NCI-H345 treated with DMSO at 0.1 percent for 48 hours (cell line): ENCODE data around the gene MND1.

Source experiments
- DNase-seq: peaks from one replicate; lab custom pipeline; 2025; ENCODE audit not compliant: unreplicated experiment; lab: John Stamatoyannopoulos, UW

MND1 gene

GRCh38 chr4:153346031-153346430 lies 1.5 kb downstream of the MND1 start:
- DNase-seq = no peak

GRCh38 chr4:153346563-153346962 lies 2.1 kb downstream of the MND1 start:
- DNase-seq = no peak

GRCh38 chr4:153347117-153347516 lies 2.6 kb downstream of the MND1 start:
- no peak for DNase-seq

GRCh38 chr4:153348006-153348405 lies 3.5 kb downstream of the MND1 start:
- DNase-seq = no peak

GRCh38 chr4:153349206-153349805 lies 4.8 kb downstream of the MND1 start:
- DNase-seq = no peak

GRCh38 chr4:153362184-153362583 lies 17.7 kb downstream of the MND1 start:
- DNase-seq = no peak

- DNase-seq = no peak
Observed at GRCh38 chr4:153364061-153364460, 19.6 kb downstream of the MND1 start.

- DNase-seq = no peak
Observed at GRCh38 chr4:153365003-153365402, 20.5 kb downstream of the MND1 start.

- no peak for DNase-seq
Observed at GRCh38 chr4:153366486-153366885, 22.0 kb downstream of the MND1 start.

GRCh38 chr4:153367092-153367491 lies 22.6 kb downstream of the MND1 start:
- no peak for DNase-seq

GRCh38 chr4:153369021-153369420 lies 24.5 kb downstream of the MND1 start:
- no peak for DNase-seq

- DNase-seq = no peak
Observed at GRCh38 chr4:153371701-153372234, 27.3 kb downstream of the MND1 start.

GRCh38 chr4:153372967-153373562 lies 28.6 kb downstream of the MND1 start:
- DNase-seq = no peak

- DNase-seq = no peak
Observed at GRCh38 chr4:153374442-153374841, 30.0 kb downstream of the MND1 start.

- no peak for DNase-seq
Observed at GRCh38 chr4:153375303-153375702, 30.8 kb downstream of the MND1 start.

GRCh38 chr4:153383131-153383530 lies 38.6 kb downstream of the MND1 start:
- DNase-seq = no peak

- DNase-seq = no peak
Observed at GRCh38 chr4:153384160-153384559, 39.7 kb downstream of the MND1 start.

GRCh38 chr4:153385784-153386183 lies 41.3 kb downstream of the MND1 start:
- DNase-seq = no peak

GRCh38 chr4:153387981-153388380 lies 43.5 kb downstream of the MND1 start:
- no peak for DNase-seq

- DNase-seq = no peak
Observed at GRCh38 chr4:153393397-153393796, 48.9 kb downstream of the MND1 start.

GRCh38 chr4:153394945-153395344 lies 50.5 kb downstream of the MND1 start:
- DNase-seq = no peak

- DNase-seq = no peak
Observed at GRCh38 chr4:153398713-153399112, 54.2 kb downstream of the MND1 start.

GRCh38 chr4:153399358-153399757 lies 54.9 kb downstream of the MND1 start:
- no peak for DNase-seq
